ENCODE measurements around the gene SLC16A6. TPM values are rescaled to one million over a fixed set of nuclear protein-coding genes. Genes with fewer than 3 reads are reported as not detected.
"Not testable (repeated sequence)": the region's sequence is repeated elsewhere in the genome, so short reads cannot be mapped to it uniquely, and the experiment has no call there.

Gene SLC16A6
- total RNA-seq, 4 donors from 2014 or later = 2.7 to 10.0 (median 5.1) TPM

DNA sequence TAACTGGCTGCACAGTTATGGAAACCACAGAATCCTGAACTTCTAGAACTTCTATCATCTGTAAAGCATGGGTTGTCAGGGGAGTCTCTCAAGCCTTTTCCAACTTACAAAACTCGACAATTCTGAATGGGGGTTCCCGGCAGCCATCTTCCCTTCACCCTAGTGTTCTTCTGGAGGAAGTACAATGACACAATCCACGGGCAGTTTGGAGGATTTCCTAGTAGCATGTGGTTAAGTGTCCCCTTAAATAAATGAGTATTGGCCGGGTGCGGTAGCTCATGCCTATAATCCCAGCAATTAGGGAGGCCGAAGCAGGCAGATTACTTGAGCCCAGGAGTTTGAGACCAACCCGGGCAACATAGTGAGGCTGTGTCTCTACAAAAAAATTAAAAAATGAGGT is 2.1 kb downstream of the SLC16A6 start:
- H3K27ac ChIP-seq = peak overlapping the region; percentile 7
- DNase-seq (ENCODE audit: low spot score in 2 of 2) = no peak
- H3K4me3 ChIP-seq = peak overlapping the region; percentile 83
- peaks cover 43% of the 10 kb centered on the region for H3K4me1 ChIP-seq
- no peaks in the 10 kb centered on the region for H3K36me3 ChIP-seq
- no peaks in the 10 kb centered on the region for H3K9me3 ChIP-seq
- no peak for TF ChIP-seq POLR2AphosphoS5 (IDR thresholded peaks at IDR 0.05)
- H3K27me3 ChIP-seq = no peaks in the 10 kb centered on the region
- 73% methylated on average over 7 of the region's 7 CpGs for WGBS

GRCh38 chr17:68288375-68288774 is 2.6 kb downstream of the SLC16A6 start:
- Histone ChIP-seq H3K4me1 (peaks cover 43% of the 10 kb centered on the region), H3K9me3 (no peaks in the 10 kb centered on the region), H3K27me3 (no peaks in the 10 kb centered on the region), H3K4me3 (no peak overlapping the region), H3K36me3 (no peaks in the 10 kb centered on the region), H3K27ac (no peak overlapping the region)
- WGBS = 80% methylated on average over 5 of the region's 5 CpGs
- no peak for DNase-seq (ENCODE audit: low spot score in 2 of 2)
- TF ChIP-seq POLR2AphosphoS5 (IDR thresholded peaks at IDR 0.05) (no peak), CTCF (IDR thresholded peaks at IDR 0.05) (no peak), POLR2A (IDR thresholded peaks at IDR 0.05) (no peak), EP300 (IDR thresholded peaks at IDR 0.05) (no peak)

DNA sequence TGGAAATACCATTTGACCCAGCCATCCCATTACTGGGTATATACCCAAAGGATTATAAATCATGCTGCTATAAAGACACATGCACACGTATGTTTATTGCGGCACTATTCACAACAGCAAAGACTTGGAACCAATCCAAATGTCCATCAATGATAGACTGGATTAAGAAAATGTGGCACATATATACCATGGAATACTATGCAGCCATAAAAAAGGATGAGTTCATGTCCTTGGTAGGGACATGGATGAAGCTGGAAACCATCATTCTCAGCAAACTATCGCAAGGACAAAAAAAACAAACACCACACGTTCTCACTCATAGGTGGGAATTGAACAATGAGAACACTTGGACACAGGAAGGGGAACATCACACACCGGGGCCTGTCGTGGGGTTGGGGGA is 9.0 kb downstream of the SLC16A6 start:
- H3K36me3 ChIP-seq = peaks cover 11% of the 10 kb centered on the region
- H3K27me3 ChIP-seq; DNase-seq (ENCODE audit: low spot score in 2 of 2); H3K4me1 ChIP-seq; H3K27ac ChIP-seq; H3K4me3 ChIP-seq; H3K9me3 ChIP-seq: not testable (repeated sequence)
- WGBS = 88% methylated on average over 6 of the region's 6 CpGs

GRCh38 chr17:68277807-68278206 is 13.1 kb downstream of the SLC16A6 start:
- no peak for DNase-seq (ENCODE audit: low spot score in 2 of 2)
- no peaks in the 10 kb centered on the region for H3K9me3 ChIP-seq
- WGBS = 97% methylated on average over 5 of the region's 5 CpGs
- peaks cover 11% of the 10 kb centered on the region for H3K36me3 ChIP-seq
- no peaks in the 10 kb centered on the region for H3K4me1 ChIP-seq
- no peak overlapping the region for H3K4me3 ChIP-seq
- H3K27me3 ChIP-seq = no peaks in the 10 kb centered on the region
- H3K27ac ChIP-seq = no peak overlapping the region
- TF ChIP-seq POLR2AphosphoS5 (IDR thresholded peaks at IDR 0.05) (no peak), POLR2A (IDR thresholded peaks at IDR 0.05) (no peak), EP300 (IDR thresholded peaks at IDR 0.05) (no peak), CTCF (IDR thresholded peaks at IDR 0.05) (no peak)

DNA sequence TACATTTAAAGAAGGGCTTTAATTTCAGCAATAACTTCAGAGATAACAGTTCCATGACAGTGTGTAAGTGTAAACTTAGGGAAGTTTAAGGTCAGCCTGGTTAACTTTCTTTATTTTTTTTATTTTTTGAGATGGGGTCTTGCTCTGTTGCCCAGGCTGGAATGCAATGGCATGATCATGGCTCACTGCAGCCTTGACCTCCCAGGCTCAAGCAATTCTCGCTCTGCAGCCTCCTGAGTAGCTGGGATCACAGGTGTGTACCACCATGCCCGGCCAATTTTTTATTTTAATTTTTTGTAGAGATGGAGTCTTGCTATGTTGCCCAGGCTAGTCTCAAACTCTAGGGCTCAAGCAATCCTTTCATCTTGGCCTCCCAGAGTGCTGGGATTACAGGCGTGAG is 14.6 kb downstream of the SLC16A6 start:
- H3K4me3 ChIP-seq; H3K27me3 ChIP-seq; H3K4me1 ChIP-seq; H3K27ac ChIP-seq; DNase-seq (ENCODE audit: low spot score in 2 of 2); H3K9me3 ChIP-seq: not testable (repeated sequence)
- 97% methylated on average over 3 of the region's 3 CpGs for WGBS
- H3K36me3 ChIP-seq = peaks cover 11% of the 10 kb centered on the region

- DNase-seq (ENCODE audit: low spot score in 2 of 2) = no peak
- Histone ChIP-seq H3K4me3 (no peak overlapping the region), H3K9me3 (no peaks in the 10 kb centered on the region), H3K4me1 (no peaks in the 10 kb centered on the region), H3K27ac (no peak overlapping the region), H3K27me3 (no peaks in the 10 kb centered on the region), H3K36me3 (peaks cover 16% of the 10 kb centered on the region)
- WGBS = 89% methylated on average over 11 of the region's 11 CpGs
- no peak for TF ChIP-seq POLR2AphosphoS5 (IDR thresholded peaks at IDR 0.05)
- no peak for TF ChIP-seq CTCF (IDR thresholded peaks at IDR 0.05)
- no peak for TF ChIP-seq POLR2A (IDR thresholded peaks at IDR 0.05)
Observed at GRCh38 chr17:68273722-68274121, 17.2 kb downstream of the SLC16A6 start.

GRCh38 chr17:68265833-68266232 is 25.1 kb downstream of the SLC16A6 start:
- not testable (repeated sequence) for H3K4me3 ChIP-seq; DNase-seq (ENCODE audit: low spot score in 2 of 2); H3K27me3 ChIP-seq; H3K27ac ChIP-seq; H3K9me3 ChIP-seq; H3K36me3 ChIP-seq; H3K4me1 ChIP-seq
- 88% methylated on average over 2 of the region's 2 CpGs for WGBS

Data from suprapubic skin (tissue), 4 donors.